ENCODE results near the gene TALDO1. TPM values are rescaled to one million over a fixed set of nuclear protein-coding genes. Genes with fewer than 3 reads are reported as not detected.
A peak's percentile ranks its signal among the peaks of the same experiment; 100 is the strongest.

Gene TALDO1
- total RNA-seq, 4 donors from 2014 or later, result 203 to 323 (median 241) TPM

- TF ChIP-seq, protein P1, sequence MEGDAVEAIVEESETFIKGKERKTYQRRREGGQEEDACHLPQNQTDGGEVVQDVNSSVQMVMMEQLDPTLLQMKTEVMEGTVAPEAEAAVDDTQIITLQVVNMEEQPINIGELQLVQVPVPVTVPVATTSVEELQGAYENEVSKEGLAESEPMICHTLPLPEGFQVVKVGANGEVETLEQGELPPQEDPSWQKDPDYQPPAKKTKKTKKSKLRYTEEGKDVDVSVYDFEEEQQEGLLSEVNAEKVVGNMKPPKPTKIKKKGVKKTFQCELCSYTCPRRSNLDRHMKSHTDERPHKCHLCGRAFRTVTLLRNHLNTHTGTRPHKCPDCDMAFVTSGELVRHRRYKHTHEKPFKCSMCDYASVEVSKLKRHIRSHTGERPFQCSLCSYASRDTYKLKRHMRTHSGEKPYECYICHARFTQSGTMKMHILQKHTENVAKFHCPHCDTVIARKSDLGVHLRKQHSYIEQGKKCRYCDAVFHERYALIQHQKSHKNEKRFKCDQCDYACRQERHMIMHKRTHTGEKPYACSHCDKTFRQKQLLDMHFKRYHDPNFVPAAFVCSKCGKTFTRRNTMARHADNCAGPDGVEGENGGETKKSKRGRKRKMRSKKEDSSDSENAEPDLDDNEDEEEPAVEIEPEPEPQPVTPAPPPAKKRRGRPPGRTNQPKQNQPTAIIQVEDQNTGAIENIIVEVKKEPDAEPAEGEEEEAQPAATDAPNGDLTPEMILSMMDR (IDR thresholded peaks at IDR 0.05), result no peak
- TF ChIP-seq EP300 (IDR thresholded peaks at IDR 0.05), result no peak
- no peak for TF ChIP-seq POLR2A (IDR thresholded peaks at IDR 0.05)
- WGBS, 2 donors, result 66 to 72% methylated on average over 14 of the region's 14 CpGs
- Histone ChIP-seq H3K27me3 (no peaks in the 10 kb centered on the region), H3K36me3 (peaks cover 0 to 47% (median 7%) of the 10 kb centered on the region in 3 donors), H3K4me3 (peak overlapping the region in 1 of 4 donors; percentile 90), H3K27ac (peak overlapping the region in 2 of 4 donors; percentile 96 to 97), H3K4me1 (peaks cover 0 to 34% (median 21%) of the 10 kb centered on the region in 4 donors), H3K9me3 (no peaks in the 10 kb centered on the region)
- DNase-seq (ENCODE audit: low spot score in 2 of 2), result no peak
These were observed 64.4 kb downstream of the TALDO1 start for GRCh38 chr11:811446-812245.

DNA sequence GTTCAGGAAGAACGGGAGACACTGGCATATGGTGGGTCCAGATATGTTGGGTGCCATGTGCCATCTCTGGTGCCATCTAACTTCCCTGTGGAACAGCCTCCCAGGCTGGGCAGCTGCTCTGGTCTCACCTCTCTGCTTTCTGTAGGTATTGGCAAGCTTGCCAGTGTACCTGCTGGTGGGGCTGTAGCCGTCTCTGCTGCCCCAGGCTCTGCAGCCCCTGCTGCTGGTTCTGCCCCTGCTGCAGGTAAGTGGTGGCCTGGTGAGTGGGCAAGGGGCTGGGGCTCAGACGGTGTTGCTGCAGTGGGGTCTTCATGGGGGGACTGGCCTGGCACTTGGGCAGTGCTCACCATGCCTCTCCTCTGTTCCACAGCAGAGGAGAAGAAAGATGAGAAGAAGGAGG, 65.1 kb downstream of the TALDO1 start:
- 80 to 86% methylated on average over 3 of the region's 3 CpGs for WGBS, 2 donors
- TF ChIP-seq EP300 (IDR thresholded peaks at IDR 0.05) (no peak), POLR2A (IDR thresholded peaks at IDR 0.05) (no peak)
- TF ChIP-seq, protein P1 (IDR thresholded peaks at IDR 0.05), result no peak
- no peaks in the 10 kb centered on the region for H3K27me3 ChIP-seq
- no peak for DNase-seq (ENCODE audit: low spot score in 2 of 2)
- peaks cover 0 to 47% (median 7%) of the 10 kb centered on the region in 3 donors for H3K36me3 ChIP-seq
- H3K27ac ChIP-seq, result no peak overlapping the region
- no peak overlapping the region for H3K4me3 ChIP-seq
- no peaks in the 10 kb centered on the region for H3K9me3 ChIP-seq
- peaks cover 0 to 34% (median 21%) of the 10 kb centered on the region in 4 donors for H3K4me1 ChIP-seq

DNA sequence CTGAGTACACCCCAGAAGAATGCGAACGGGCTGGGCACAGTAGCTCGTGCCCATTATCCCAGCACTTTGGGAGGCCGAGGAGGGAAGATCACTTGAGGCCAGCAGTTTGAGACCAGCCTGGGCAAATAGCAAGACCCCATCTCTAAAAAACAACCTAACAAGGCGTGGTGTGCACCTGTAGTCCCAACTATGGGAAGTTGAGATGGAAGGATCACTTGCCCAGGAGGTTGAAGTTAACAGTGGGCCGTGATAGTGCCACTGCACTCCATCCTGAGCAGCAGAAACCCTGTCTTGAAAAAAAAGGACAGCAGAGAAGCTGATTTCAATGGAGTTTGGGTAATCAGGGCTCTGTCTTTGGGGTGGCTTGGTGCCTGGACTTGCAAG, 65.8 kb downstream of the TALDO1 start:
- Histone ChIP-seq H3K4me1 (peaks cover 0 to 30% (median 21%) of the 10 kb centered on the region in 4 donors), H3K9me3 (no peaks in the 10 kb centered on the region), H3K27ac (no peak overlapping the region), H3K4me3 (no peak overlapping the region), H3K27me3 (no peaks in the 10 kb centered on the region), H3K36me3 (peaks cover 0 to 47% (median 7%) of the 10 kb centered on the region in 3 donors)
- WGBS, 2 donors, result 83 to 84% methylated on average over 6 of the region's 6 CpGs
- no peak for DNase-seq (ENCODE audit: low spot score in 2 of 2)
- no peak for TF ChIP-seq POLR2A (IDR thresholded peaks at IDR 0.05)
- TF ChIP-seq EP300 (IDR thresholded peaks at IDR 0.05), result no peak
- TF ChIP-seq, protein P1 (IDR thresholded peaks at IDR 0.05), result no peak

- Histone ChIP-seq H3K27me3 (no peaks in the 10 kb centered on the region), H3K27ac (no peak overlapping the region), H3K36me3 (peaks cover 0 to 47% (median 7%) of the 10 kb centered on the region in 3 donors), H3K9me3 (no peaks in the 10 kb centered on the region), H3K4me1 (peaks cover 0 to 28% (median 19%) of the 10 kb centered on the region in 4 donors), H3K4me3 (no peak overlapping the region)
- DNase-seq (ENCODE audit: low spot score in 2 of 2), result no peak
- 70 to 71% methylated on average over 7 to 9 of the region's 9 CpGs for WGBS, 2 donors
- TF ChIP-seq POLR2A (IDR thresholded peaks at IDR 0.05) (no peak), EP300 (IDR thresholded peaks at IDR 0.05) (no peak)
- TF ChIP-seq, protein P1 (IDR thresholded peaks at IDR 0.05), result no peak
These were observed 66.3 kb downstream of the TALDO1 start for GRCh38 chr11:813456-814096.

Small RNA genes within 50 kb of the gene (small RNA-seq; reads per million reads assigned to genes)
- gene SNORA52, result not detected

Other genes starting within 250 kb of the TALDO1 start
- 100 to 1,000 TPM; 220 to 303 (median 281) TPM for gene RNH1, start 240.2 kb upstream of the TALDO1 start, total RNA-seq
- 10 to 100 TPM; 64.3 to 71.1 (median 68.1) TPM for gene HRAS, start 211.9 kb upstream of the TALDO1 start, total RNA-seq
- gene LRRC56, start 209.9 kb upstream of the TALDO1 start, total RNA-seq, result 1 to 10 TPM in 1 of 4 donors, under 1 TPM in 2, not detected in 1; 0.22 to 1.4 (median 0.60) TPM
- 1 to 10 TPM; 1.3 to 5.9 (median 3.2) TPM for gene LMNTD2, start 186.7 kb upstream of the TALDO1 start, total RNA-seq
- gene RASSF7, start 186.5 kb upstream of the TALDO1 start, total RNA-seq, result 10 to 100 TPM; 21.0 to 25.6 (median 23.1) TPM
- 10 to 100 TPM; 27.1 to 49.2 (median 34.9) TPM for gene PHRF1, start 171.0 kb upstream of the TALDO1 start, total RNA-seq
- gene IRF7, start 131.5 kb upstream of the TALDO1 start, total RNA-seq, result 10 to 100 TPM in 3 of 4 donors, 1 to 10 TPM in 1; 9.0 to 37.7 (median 27.5) TPM
- gene CDHR5, start 122.5 kb upstream of the TALDO1 start, total RNA-seq, result not detected
- gene SCT, start 120.3 kb upstream of the TALDO1 start, total RNA-seq, result not detected
- gene DRD4, start 110.2 kb upstream of the TALDO1 start, total RNA-seq, result 1 to 10 TPM in 1 of 4 donors, under 1 TPM in 2, not detected in 1; 0.84 to 2.5 (median 0.90) TPM
- gene DEAF1, start 52.2 kb upstream of the TALDO1 start, total RNA-seq, result 10 to 100 TPM; 31.6 to 54.3 (median 41.2) TPM
- 10 to 100 TPM; 15.3 to 43.9 (median 38.1) TPM for gene TMEM80, start 51.6 kb upstream of the TALDO1 start, total RNA-seq
- gene EPS8L2, start 41.2 kb upstream of the TALDO1 start, total RNA-seq, result 10 to 100 TPM; 29.1 to 48.0 (median 32.7) TPM
- gene GATD1, start 30.0 kb downstream of the TALDO1 start, total RNA-seq, result 10 to 100 TPM; 22.1 to 41.4 (median 27.3) TPM
- gene CEND1, start 42.6 kb downstream of the TALDO1 start, total RNA-seq, result not detected
- gene SLC25A22, start 50.8 kb downstream of the TALDO1 start, total RNA-seq, result 10 to 100 TPM in 2 of 4 donors, 1 to 10 TPM in 2; 8.0 to 17.5 (median 10.0) TPM
- 10 to 100 TPM; 32.2 to 67.5 (median 35.9) TPM for gene PIDD1, start 57.8 kb downstream of the TALDO1 start, total RNA-seq
- gene RPLP2, start 62.5 kb downstream of the TALDO1 start, total RNA-seq, result 100 to 1,000 TPM; 404 to 765 (median 584) TPM
- gene PNPLA2, start 71.5 kb downstream of the TALDO1 start, total RNA-seq, result 100 to 1,000 TPM; 136 to 314 (median 187) TPM
- 10 to 100 TPM in 3 of 4 donors, 1 to 10 TPM in 1; 7.1 to 19.7 (median 16.8) TPM for gene CRACR2B, start 80.5 kb downstream of the TALDO1 start, total RNA-seq
- 100 to 1,000 TPM; 264 to 309 (median 281) TPM for gene CD151, start 85.5 kb downstream of the TALDO1 start, total RNA-seq
- gene POLR2L, start 95.1 kb downstream of the TALDO1 start, total RNA-seq, result 100 to 1,000 TPM in 2 of 4 donors, 10 to 100 TPM in 2; 71.7 to 140 (median 110) TPM
- gene TSPAN4, start 95.4 kb downstream of the TALDO1 start, total RNA-seq, result 100 to 1,000 TPM; 139 to 256 (median 221) TPM
- gene CHID1, start 163.3 kb downstream of the TALDO1 start, total RNA-seq, result 10 to 100 TPM; 47.9 to 83.4 (median 65.8) TPM
- gene AP2A2, start 178.4 kb downstream of the TALDO1 start, total RNA-seq, result 100 to 1,000 TPM in 1 of 4 donors, 10 to 100 TPM in 3; 70.8 to 136 (median 90.3) TPM